ENCODE results near the gene PCGF2. TPM values are rescaled to one million over a fixed set of nuclear protein-coding genes. Genes with fewer than 3 reads are reported as not detected.
"Not testable (repeated sequence)": the region's sequence is repeated elsewhere in the genome, so short reads cannot be mapped to it uniquely, and the experiment has no call there.

PCGF2 gene
- total and polyA plus RNA-seq, 2 of the 8 experiments (the other 6 are each of a cell fraction or from before 2014, with no cell fraction given), result 42.1 to 93.3 TPM

- not testable (repeated sequence) for H4K91ac ChIP-seq (replicated peaks; ENCODE audit: insufficient read length, low read length); H3K23me2 ChIP-seq (ENCODE audit: low read depth, low read length); H3K23ac ChIP-seq (ENCODE audit: insufficient read length); H4K5ac ChIP-seq (ENCODE audit: insufficient read length, low read depth, low read length); H3K14ac ChIP-seq (ENCODE audit: insufficient read length); H2BK20ac ChIP-seq (ENCODE audit: low read length); H2BK120ac ChIP-seq (replicated peaks; ENCODE audit: low read depth, low read length); FAIRE-seq; H3K27me3 ChIP-seq (replicated peaks in 1 of 4; ENCODE audit: control insufficient read depth in 3 of 4, extremely low read depth in 1 of 4, insufficient read depth in 3 of 4, low read length in 3 of 4); H2BK5ac ChIP-seq (ENCODE audit: low read depth, low read length); H3K4ac ChIP-seq (replicated peaks; ENCODE audit: insufficient read length, low read depth, low read length); H3K4me2 ChIP-seq (ENCODE audit: insufficient read depth in 1 of 2, low read depth in 2 of 2, low read length in 2 of 2); H2BK15ac ChIP-seq (ENCODE audit: low read length); H3K79me1 ChIP-seq (ENCODE audit: low read depth, low read length); H2AK5ac ChIP-seq (ENCODE audit: low read depth, low read length); H2BK12ac ChIP-seq (ENCODE audit: low read depth, low read length); H4K8ac ChIP-seq (ENCODE audit: extremely low read depth, insufficient read depth, low read length); H3K4me1 ChIP-seq (replicated peaks in 1 of 4; ENCODE audit: control insufficient read depth in 3 of 4, insufficient read depth in 4 of 4, low read length in 3 of 4); H3K56ac ChIP-seq (replicated peaks; ENCODE audit: insufficient read length, low read depth, low read length); DNase-seq (ENCODE audit: low read depth in 1 of 2, low spot score in 2 of 2); H3K9me3 ChIP-seq (ENCODE audit: insufficient read depth in 2 of 2, low read depth in 1 of 2, low read length in 1 of 2); H3K4me3 ChIP-seq (ENCODE audit: extremely low read depth in 1 of 4, insufficient read depth in 2 of 4, low read depth in 3 of 4, low read length in 4 of 4); H3K18ac ChIP-seq (ENCODE audit: extremely low read depth, low read length); H3K9ac ChIP-seq (replicated peaks in 1 of 4; ENCODE audit: extremely low read depth in 1 of 4, low read depth in 3 of 4, low read length in 3 of 4); H2AFZ ChIP-seq (ENCODE audit: low read length); H3K27ac ChIP-seq (ENCODE audit: low read depth, low read length)
- Histone ChIP-seq H3K79me2 (ENCODE audit: control insufficient read depth in 1 of 2, insufficient read depth in 2 of 2, low read length in 2 of 2) (peaks cover 0 to 11% of the 10 kb centered on the region in 2 experiments; a peak in 2 of 4 replicates), H4K20me1 (replicated peaks in 1 of 2; ENCODE audit: control insufficient read depth in 1 of 2, insufficient read depth in 2 of 2, low read length in 2 of 2) (peaks cover 0 to 14% of the 10 kb centered on the region in 2 experiments), H3K36me3 (ENCODE audit: control insufficient read depth in 2 of 4, insufficient read depth in 4 of 4, low read length in 3 of 4) (peaks cover 6 to 37% (median 22%) of the 10 kb centered on the region in 4 experiments; a peak in 7 of 8 replicates)
- 96% methylated on average over 4 of the region's 4 CpGs; no CpG with 5 or more reads in 1 of the 2 experiments for WGBS, 2 experiments (ENCODE audit: extremely low coverage in 1 of 2, insufficient coverage in 1 of 2, insufficient read length in 1 of 2, insufficient replicate concordance in 2 of 2, low coverage in 1 of 2, low lambda C conversion rate in 2 of 2, missing lambda C conversion rate in 1 of 2)
- POLR2A ChIA-PET (ENCODE audit: partially characterized antibody), result interaction anchor here (1.0 to 3.2 kb wide), 5 partner anchors 9 to 59 kb away, joined by 3 to 14 read pairs (median 3); partner anchors contain the start of gene PIP4K2B
- CTCF ChIA-PET (ENCODE audit: partially characterized antibody), result interaction anchor here (0.5 to 2.7 kb wide), 7 partner anchors 12 to 134 kb away, joined by 3 to 8 read pairs (median 4); no protein-coding TSS in a partner anchor
These were observed 39.9 kb upstream of the PCGF2 start for GRCh38 chr17:38787999-38788398.
